HepG2 (cell line): ENCODE results near the gene LPIN3. TPM values are rescaled to one million over a fixed set of nuclear protein-coding genes. Genes with fewer than 3 reads are reported as not detected.
A peak's percentile ranks its signal among the peaks of the same experiment; 100 is the strongest.

Experiments
- CHD2 ChIP-seq: IDR thresholded peaks from 2 replicates; pipeline ENCODE4 v1.6.1; 2011; ENCODE audit warnings: low read depth, low read length, improper control_type of control experiment
- GFI1 ChIP-seq: sonication (generic); formaldehyde crosslinking; IDR thresholded peaks from 2 replicates; pipeline ENCODE4 v1.5.0; 2020; ENCODE audit warnings: missing genetic modification reagents, mild to moderate bottlenecking, borderline replicate concordance
- KDM6A ChIP-seq: IDR thresholded peaks from 2 replicates; pipeline ENCODE4 v1.6.1; 2016; ENCODE audit warnings: low read depth
- NPAS2 ChIP-seq: sonication (generic); formaldehyde crosslinking; IDR thresholded peaks from 2 replicates; pipeline ENCODE4 v1.8.0; 2022; ENCODE audit warnings: mild to moderate bottlenecking, missing genetic modification reagents, borderline replicate concordance
- RBFOX2 ChIP-seq: fragments of 200-400 bp; formaldehyde crosslinking; IDR thresholded peaks from 2 replicates; pipeline ENCODE4 v1.6.1; 2017; ENCODE audit warnings: low read depth, mild to moderate bottlenecking, low read length
- RFX3 ChIP-seq: IDR thresholded peaks from 2 replicates; pipeline ENCODE4 v1.6.1; 2016; ENCODE audit warnings: missing biosample characterization, missing genetic modification reagents
- RFXANK ChIP-seq: IDR thresholded peaks from 2 replicates; pipeline ENCODE4 v1.6.1; 2016
- TOPORS ChIP-seq: sonication (generic); formaldehyde crosslinking; IDR thresholded peaks from 2 replicates; pipeline ENCODE4 v1.8.0; 2023; ENCODE audit warnings: mild to moderate bottlenecking, missing genetic modification reagents
- ZC3H13 ChIP-seq: sonication (generic); formaldehyde crosslinking; IDR thresholded peaks from 2 replicates; pipeline ENCODE4 v1.8.1; 2023; ENCODE audit warnings: mild to moderate bottlenecking, missing genetic modification reagents, moderate library complexity
- ZNF10 ChIP-seq: sonication (generic); formaldehyde crosslinking; IDR thresholded peaks from 2 replicates; pipeline ENCODE4 v1.4.0; 2020; ENCODE audit warnings: mild to moderate bottlenecking, low read depth, missing genetic modification reagents, borderline replicate concordance
- ZNF430 ChIP-seq: sonication (generic); formaldehyde crosslinking; IDR thresholded peaks from 2 replicates; pipeline ENCODE4 v1.9.0; 2021; ENCODE audit warnings: mild to moderate bottlenecking, missing genetic modification reagents
- ZNF432 ChIP-seq: sonication (generic); formaldehyde crosslinking; IDR thresholded peaks from 2 replicates; pipeline ENCODE4 v1.5.0; 2020; ENCODE audit warnings: missing genetic modification reagents, mild to moderate bottlenecking, borderline replicate concordance
- ZNF547 ChIP-seq: sonication (generic); formaldehyde crosslinking; IDR thresholded peaks from 2 replicates; pipeline ENCODE4 v1.5.1; 2020; ENCODE audit warnings: mild to moderate bottlenecking, missing genetic modification reagents
- ZNF556 ChIP-seq: sonication (generic); formaldehyde crosslinking; IDR thresholded peaks from 2 replicates; pipeline ENCODE4 v1.4.0; 2020; ENCODE audit warnings: mild to moderate bottlenecking, missing genetic modification reagents, borderline replicate concordance
- ZNF761 ChIP-seq: sonication (generic); formaldehyde crosslinking; conservative IDR thresholded peaks from 2 replicates; pipeline ENCODE4 v1.4.0; 2020; ENCODE audit warnings: mild to moderate bottlenecking, missing genetic modification reagents
- polyA plus RNA-seq, 8 experiments: library from polyadenylated mRNA; depleted of rRNA in 3 of 8; stranded (reverse) in 7 of 8; unstranded in 1 of 8; fragments of >200 nt; fragmentation: Illumina TruSeq in 4 of 8; extraction: Trizol in 4 of 8; gene quantifications; 2 replicates each; pipeline versions ENCODE4 v1.2.1 to v1.2.3, GENCODE V29; 2011 to 2016; ENCODE audit warnings: low read depth in 4 of 8, missing spikeins in 1 of 8, mixed read lengths in 1 of 8; ENCODE audit not compliant: insufficient read depth in 1 of 8
- total RNA-seq, 5 experiments: library from RNA; depleted of rRNA; stranded (reverse); fragments of >200 nt; fragmentation: Illumina TruSeq; extraction: Trizol; gene quantifications; 2 replicates each; pipeline ENCODE4 v1.2.3, GENCODE V29; 2016; ENCODE audit warnings: low read depth in 1 of 5
- TF ChIP-seq, protein P1 (sequence below), 2 experiments: fragments of 450-650 bp in 1 of 2; sonication (generic) in 1 of 2; formaldehyde crosslinking in 1 of 2; IDR thresholded peaks; 2 replicates each; pipeline versions ENCODE4 v1.6.1 to v1.8.0; 2016 to 2022; ENCODE audit warnings: antibody characterized with exemption in 1 of 2, mild to moderate bottlenecking in 1 of 2, missing genetic modification reagents in 1 of 2
- TF ChIP-seq, protein P2 (sequence below): sonication (generic); formaldehyde crosslinking; IDR thresholded peaks from 2 replicates; pipeline ENCODE4 v1.4.0; 2020; ENCODE audit warnings: mild to moderate bottlenecking, missing genetic modification reagents
- TF ChIP-seq, protein P3 (sequence below): sonication (generic); formaldehyde crosslinking; IDR thresholded peaks from 2 replicates; pipeline ENCODE4 v1.4.0; 2020; ENCODE audit warnings: mild to moderate bottlenecking, missing genetic modification reagents

The LPIN3 gene
- total and polyA plus RNA-seq, 2 of the 13 experiments (the other 11 are each of a cell fraction or from before 2014, with no cell fraction given) = 14.2 to 28.6 TPM

DNA sequence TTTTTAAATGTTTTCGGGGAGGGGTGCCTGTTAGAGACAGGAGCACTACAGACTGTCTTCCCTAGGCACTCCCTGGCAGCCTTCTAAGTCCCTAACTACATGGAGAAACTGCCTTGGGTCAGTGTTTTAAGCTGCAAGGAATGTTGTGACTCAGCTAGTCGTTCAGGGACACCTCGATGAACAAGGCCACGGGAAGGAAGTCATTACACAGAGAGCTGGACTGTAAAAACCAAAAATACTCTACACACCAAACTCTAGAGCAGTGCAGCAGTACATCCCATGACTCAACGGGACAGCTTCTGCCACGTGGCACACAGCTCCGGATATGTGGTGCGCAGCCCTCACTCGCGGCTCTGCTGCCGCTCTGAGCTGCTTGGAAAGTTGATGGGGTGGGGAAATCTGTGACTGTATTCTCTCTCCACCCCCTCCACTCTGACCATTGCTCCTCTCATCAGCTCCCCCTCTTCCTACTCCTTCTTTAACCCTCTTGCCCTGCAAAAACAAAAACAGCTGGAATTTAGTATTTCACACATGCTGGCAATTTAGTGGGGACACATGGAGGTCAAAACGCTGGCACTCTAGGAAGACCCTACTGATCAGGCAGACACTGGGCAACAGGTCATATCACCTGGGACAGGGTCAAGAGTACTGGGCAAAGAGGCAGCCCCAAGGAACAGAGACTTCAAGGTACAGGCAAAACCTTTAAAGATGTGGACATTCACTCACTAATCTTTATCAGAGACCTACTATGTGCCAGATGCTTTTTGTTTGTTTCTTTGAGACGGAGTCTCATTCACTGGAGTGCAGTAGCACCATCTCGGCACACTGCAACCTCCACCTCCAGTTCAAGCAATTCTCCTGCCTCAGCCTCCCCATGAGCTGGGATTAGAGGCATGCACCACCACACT lies 10.9 kb upstream of the LPIN3 start (continued):
- TF ChIP-seq ZC3H13 (CRISPR knock-in tag) (no peak), RFXANK (CRISPR knock-in tag) (no peak), ZNF10 (CRISPR knock-in tag) (no peak), GFI1 (CRISPR knock-in tag) (no peak), RFX3 (CRISPR knock-in tag) (no peak), ZNF430 (CRISPR knock-in tag) (peak; percentile 74; the same call in 1 of the 2 replicates), ZNF547 (CRISPR knock-in tag) (no peak; the same call in none of the 2 replicates), TOPORS (CRISPR knock-in tag) (no peak), ZNF556 (CRISPR knock-in tag) (no peak; the same call in 1 of the 2 replicates), RBFOX2 (no peak), NPAS2 (CRISPR knock-in tag) (no peak), KDM6A (no peak), ZNF432 (no peak), CHD2 (no peak), ZNF761 (CRISPR knock-in tag) (peak; percentile 83; the same call in 1 of the 2 replicates)
- TF ChIP-seq, protein P1, sequence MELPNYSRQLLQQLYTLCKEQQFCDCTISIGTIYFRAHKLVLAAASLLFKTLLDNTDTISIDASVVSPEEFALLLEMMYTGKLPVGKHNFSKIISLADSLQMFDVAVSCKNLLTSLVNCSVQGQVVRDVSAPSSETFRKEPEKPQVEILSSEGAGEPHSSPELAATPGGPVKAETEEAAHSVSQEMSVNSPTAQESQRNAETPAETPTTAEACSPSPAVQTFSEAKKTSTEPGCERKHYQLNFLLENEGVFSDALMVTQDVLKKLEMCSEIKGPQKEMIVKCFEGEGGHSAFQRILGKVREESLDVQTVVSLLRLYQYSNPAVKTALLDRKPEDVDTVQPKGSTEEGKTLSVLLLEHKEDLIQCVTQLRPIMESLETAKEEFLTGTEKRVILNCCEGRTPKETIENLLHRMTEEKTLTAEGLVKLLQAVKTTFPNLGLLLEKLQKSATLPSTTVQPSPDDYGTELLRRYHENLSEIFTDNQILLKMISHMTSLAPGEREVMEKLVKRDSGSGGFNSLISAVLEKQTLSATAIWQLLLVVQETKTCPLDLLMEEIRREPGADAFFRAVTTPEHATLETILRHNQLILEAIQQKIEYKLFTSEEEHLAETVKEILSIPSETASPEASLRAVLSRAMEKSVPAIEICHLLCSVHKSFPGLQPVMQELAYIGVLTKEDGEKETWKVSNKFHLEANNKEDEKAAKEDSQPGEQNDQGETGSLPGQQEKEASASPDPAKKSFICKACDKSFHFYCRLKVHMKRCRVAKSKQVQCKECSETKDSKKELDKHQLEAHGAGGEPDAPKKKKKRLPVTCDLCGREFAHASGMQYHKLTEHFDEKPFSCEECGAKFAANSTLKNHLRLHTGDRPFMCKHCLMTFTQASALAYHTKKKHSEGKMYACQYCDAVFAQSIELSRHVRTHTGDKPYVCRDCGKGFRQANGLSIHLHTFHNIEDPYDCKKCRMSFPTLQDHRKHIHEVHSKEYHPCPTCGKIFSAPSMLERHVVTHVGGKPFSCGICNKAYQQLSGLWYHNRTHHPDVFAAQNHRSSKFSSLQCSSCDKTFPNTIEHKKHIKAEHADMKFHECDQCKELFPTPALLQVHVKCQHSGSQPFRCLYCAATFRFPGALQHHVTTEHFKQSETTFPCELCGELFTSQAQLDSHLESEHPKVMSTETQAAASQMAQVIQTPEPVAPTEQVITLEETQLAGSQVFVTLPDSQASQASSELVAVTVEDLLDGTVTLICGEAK (IDR thresholded peaks at IDR 0.05) = no peak
- TF ChIP-seq, protein P1 (CRISPR knock-in tag; IDR thresholded peaks at IDR 0.05) = no peak; the same call in 1 of the 2 replicates
- TF ChIP-seq, protein P2, sequence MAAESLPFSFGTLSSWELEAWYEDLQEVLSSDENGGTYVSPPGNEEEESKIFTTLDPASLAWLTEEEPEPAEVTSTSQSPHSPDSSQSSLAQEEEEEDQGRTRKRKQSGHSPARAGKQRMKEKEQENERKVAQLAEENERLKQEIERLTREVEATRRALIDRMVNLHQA (CRISPR knock-in tag) = no peak
- TF ChIP-seq, protein P3, sequence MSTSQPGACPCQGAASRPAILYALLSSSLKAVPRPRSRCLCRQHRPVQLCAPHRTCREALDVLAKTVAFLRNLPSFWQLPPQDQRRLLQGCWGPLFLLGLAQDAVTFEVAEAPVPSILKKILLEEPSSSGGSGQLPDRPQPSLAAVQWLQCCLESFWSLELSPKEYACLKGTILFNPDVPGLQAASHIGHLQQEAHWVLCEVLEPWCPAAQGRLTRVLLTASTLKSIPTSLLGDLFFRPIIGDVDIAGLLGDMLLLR (CRISPR knock-in tag) = peak; percentile 65
